Left ventricle myocardium superior (tissue), 1 donor: ENCODE data around the gene CALML5. TPM values are rescaled to one million over a fixed set of nuclear protein-coding genes. Genes with fewer than 3 reads are reported as not detected.

Source experiments
- ATAC-seq: fragments of 200-7000 bp; cut with Tn5 transposase; one replicate; pipeline ENCODE4 v1.9.1; 2020; ENCODE audit warnings: mild to moderate bottlenecking, moderate library complexity
- DNase-seq: peaks from one replicate; pipeline ENCODE4 v3.0.0-alpha.2; 2020
- intact Hi-C: fragments of 100-400 bp; cut with micrococcal nuclease; formaldehyde crosslinking; loops from one replicate; pipeline ENCODE4 v1.11.0; 2022
- total RNA-seq: library from RNA; stranded (reverse); fragmentation: NEBNext Ultra II Directional; extraction: Animal tissue kit (Norgen Biotek cat#: 25700); gene quantifications from one replicate; pipeline ENCODE4 v1.2.1, GENCODE V29; 2021
- donor health status: DM: no; HTN: yes; CAD: no; lungs with severe emphysema.

CALML5 gene
- total RNA-seq, 1 donor from 2014 or later = not detected

DNA sequence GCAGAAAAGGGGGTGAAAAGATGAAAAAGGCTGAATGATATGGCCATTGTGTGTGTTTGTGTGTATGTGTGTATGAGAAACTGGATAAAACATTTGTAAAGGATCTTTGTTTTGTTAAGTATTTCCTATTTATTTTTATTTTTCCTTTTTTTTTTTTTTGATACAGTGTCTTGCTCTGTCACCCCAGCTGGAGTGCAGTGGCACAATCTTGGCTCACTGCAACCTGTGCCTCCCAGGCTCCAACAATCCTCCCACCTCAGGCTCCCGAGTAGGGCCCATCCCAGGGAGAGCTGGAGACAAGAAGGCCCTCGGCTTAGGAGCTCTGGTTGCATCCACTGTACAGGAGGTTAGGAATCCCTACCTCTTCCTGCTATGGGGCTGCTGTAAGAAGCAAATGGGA lies 6.9 kb upstream of the CALML5 start:
- ATAC-seq (no peak), DNase-seq (no peak)
- intact Hi-C loops = no loop called here

GRCh38 chr10:5504146-5505072 lies 5.0 kb upstream of the CALML5 start:
- intact Hi-C loops = no loop called here
- no peak for ATAC-seq
- DNase-seq = no peak

DNA sequence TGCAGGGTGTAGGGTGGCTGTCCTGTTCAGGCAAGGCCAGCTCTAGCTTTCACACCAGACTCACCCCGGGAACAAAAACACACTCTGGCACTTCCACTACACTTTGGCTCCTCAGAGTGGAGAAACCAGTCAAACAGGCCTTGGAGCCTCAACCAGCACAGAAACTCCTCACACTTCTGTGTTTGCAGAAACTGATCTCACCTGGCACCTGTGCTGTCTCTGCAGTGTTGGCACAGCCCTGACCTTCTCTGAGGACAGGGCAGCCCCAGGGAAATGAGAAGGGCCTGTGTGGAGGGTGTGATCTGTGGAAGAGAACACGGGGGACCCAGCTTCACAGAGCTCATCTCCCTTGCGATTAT lies 4.1 kb upstream of the CALML5 start:
- DNase-seq (no peak), ATAC-seq (no peak)
- intact Hi-C loops = no loop called here

DNA sequence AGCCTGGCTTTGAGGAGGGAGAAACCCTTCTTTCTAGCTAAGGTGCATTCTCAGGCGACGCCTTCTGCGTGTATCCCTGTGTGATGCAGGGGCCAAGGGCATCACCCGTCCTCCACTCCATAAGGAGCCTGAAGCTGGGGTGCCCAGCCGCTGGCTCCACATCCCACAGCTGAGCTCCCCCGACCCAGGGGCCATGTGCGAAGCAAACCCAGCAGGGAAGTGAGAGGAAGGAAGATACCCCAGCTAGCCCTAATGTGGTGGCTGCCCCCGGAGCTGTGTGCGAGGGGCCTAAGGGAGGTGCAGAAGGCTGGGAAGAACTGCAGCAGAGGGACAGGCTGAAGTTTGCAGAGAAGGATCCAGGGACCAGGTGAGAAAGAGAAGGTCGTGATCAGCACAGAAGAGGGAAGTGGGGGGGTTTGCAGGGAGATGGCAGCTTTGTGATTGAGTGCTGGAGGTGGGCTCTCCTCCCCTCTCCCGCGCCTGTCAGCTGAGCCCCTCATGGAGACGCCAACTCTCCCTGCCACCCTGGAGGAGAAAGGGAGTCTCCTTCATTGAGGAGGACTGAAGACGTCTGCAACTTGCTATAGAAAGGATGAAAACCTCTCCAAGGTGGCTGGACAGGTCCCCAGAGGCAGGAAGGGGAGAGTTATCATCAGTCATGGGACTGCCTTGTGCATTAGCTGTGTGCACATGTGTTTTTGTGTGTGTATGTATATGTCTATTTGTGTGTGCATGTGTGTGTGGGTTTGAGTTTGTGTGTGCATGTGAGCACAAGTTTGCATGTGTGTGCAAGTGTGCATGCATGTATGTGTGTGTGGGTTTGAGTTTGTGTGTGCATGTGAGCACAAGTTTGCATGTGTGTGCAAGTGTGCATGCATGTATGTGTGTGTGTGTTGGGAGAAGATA lies 3.5 kb upstream of the CALML5 start:
- no peak for ATAC-seq
- no peak for DNase-seq
- intact Hi-C loops = no loop called here

- ATAC-seq (no peak), DNase-seq (no peak)
- intact Hi-C loops = no loop called here
Observed at GRCh38 chr10:5502061-5502521, 2.7 kb upstream of the CALML5 start.

DNA sequence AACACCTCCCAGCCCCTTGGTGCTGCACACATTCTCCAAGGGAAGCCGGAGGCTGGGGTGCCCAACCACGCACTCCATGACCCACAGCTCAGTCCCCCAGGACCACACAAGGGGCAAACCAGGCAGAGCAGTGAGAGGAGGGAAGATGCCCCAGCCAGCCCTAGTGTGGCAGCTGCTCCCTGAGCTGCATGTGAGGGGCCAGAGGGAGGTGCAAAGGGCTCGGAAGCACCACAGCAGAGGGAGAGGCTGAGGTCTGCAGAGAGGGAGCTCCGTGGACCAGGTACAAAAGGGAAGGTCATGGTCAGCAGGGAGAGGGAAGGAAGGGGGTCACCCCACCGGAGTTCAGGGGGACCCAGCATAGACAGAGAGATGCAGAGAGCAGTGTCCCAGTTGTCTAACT lies 1.5 kb upstream of the CALML5 start:
- intact Hi-C loops = no loop called here
- DNase-seq = no peak
- ATAC-seq = no peak

- intact Hi-C loops = no loop called here
- no peak for ATAC-seq
- no peak for DNase-seq
Observed at GRCh38 chr10:5500162-5500670, 846 bp upstream of the CALML5 start.

GRCh38 chr10:5498791-5499492 lies 428 bp downstream of the CALML5 start:
- ATAC-seq = no peak
- DNase-seq = no peak
- intact Hi-C loops = no loop called here

DNA sequence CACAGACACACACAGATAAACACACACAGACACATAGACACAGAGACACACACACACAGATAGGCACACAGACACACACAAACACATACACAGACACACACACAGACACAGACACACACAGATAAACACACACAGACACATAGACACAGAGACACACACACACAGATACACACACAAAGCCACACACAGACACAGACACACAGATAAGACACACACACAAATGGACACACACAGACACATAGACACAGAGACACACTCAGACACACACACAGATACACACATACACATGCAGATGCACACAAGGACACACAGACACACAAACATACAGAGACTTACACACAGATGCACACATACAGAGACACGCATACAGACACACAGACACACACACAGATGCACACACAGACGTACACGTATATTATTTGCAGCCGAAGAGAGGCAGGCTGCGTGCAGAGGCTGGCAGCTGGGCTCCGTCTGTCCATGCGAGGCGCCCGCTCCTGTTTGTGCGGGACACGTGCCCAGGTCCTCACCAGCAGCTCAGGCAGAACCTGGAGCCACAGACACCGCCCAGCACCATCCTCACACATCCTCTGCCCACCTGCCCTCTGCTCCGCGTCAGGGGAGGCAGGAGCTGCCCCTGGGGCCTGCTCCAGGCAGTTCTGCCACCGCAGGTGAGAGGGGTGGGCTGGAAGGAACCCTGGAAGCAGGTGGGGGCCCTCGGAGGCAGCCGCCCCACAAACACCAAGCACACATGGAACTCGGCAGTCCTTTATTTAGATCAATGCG lies 1.2 kb downstream of the CALML5 start:
- DNase-seq (no peak), ATAC-seq (no peak)
- intact Hi-C loops = no loop called here

GRCh38 chr10:5497289-5497688 lies 2.1 kb downstream of the CALML5 start:
- DNase-seq (no peak), ATAC-seq (no peak)
- intact Hi-C loops = no loop called here

DNA sequence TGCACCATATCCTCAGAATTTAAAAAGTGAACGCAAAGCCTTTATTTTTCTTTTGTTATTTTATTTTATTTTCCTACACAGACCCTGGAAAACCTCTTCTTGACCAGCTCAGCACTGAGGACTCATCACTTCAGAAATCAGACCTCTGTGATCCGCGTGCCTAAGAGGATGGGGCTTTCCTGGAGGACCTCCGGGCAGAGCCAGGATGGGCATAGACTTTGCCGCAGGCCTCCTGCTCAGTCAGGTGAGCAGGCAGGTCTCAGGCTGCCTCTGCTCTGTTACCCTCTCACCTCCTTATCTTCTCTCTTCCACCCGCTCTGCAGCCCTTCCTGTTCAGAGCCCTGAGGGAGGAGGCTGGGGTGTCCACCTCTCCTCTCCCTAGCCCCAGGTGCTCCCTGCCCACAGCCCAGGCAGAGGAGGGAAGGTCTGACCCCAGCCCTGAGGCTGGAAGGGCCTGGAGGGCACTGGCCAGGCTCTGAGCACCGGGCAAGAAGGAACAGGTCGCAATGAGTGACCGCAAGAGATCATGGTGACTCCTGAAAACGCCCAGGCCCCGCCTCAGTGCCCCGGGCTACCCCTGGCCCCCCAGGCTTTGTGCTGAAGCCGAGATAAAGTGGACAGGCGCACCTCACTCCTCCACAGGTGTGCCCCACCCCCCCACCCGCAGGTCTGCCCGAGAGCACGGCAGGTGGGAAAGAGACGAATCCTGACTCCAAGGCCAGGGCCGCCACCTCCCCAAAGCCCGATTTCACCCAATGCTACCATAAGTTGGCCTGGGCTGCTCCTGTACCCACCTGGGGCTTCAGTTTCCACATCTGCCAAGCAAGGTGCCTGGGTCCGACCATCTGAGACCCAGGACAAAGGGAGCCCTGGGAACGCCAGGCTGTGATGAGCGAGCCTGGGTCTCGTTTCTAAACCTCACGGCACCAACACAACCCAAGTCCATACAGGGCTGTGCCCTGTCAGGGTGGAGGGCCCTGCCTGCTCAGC lies 2.8 kb downstream of the CALML5 start:
- ATAC-seq (no peak), DNase-seq (no peak)
- intact Hi-C loops = no loop called here

DNA sequence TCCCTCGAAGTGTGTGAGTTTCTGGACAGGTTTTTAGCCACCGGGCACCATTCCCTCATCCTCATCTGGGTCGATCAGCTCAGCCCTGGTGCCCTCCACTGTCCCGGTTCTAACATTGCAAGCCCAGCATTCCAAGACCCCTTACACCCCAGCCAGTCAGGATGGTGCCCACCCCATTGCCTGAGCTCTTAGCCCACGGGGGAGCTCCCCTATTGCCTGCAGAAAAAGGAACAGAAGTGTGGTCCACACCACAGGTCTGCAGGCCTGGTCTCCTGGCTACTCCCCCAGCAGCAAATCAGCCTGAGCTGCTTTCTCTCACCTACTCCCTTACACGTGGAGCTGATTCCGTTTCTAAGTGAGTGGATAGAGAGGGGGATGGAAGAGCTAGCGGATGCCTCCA lies 4.8 kb downstream of the CALML5 start:
- intact Hi-C loops = no loop called here
- no peak for DNase-seq
- ATAC-seq = no peak

- intact Hi-C loops = no loop called here
- ATAC-seq (no peak), DNase-seq (no peak)
Observed at GRCh38 chr10:5493691-5494090, 5.7 kb downstream of the CALML5 start.

DNA sequence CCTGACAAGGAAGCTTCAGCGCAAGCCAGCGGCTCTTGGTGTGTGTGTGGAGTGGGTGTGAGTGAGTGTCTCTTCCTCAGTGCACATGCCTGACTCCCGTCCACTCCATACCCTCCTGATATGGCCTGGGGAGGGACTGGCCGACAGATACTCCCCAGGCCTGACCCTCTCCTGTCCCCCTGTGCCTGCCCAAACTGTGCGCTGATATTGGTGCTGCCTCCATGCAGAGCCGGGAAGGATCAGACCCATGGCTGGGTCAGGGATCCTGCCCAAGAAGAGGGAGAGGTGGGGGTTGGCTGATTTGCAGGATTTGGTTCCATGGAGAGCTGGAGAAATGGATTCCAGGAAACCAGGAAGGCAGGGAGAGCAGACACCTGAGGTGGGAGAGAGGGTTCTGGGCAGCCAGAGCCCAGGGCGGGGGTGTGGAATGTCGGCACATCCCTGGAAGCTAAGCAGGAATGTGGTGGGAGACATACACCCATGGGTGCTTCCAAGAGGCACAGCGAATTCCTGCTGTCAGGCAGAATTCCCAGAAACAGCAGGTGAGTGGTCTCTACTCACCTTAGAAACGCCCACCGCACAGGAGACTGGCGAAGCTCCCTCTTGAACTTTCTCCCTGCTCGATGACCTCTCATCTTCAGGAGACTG lies 6.3 kb downstream of the CALML5 start:
- ATAC-seq (no peak), DNase-seq (no peak)
- intact Hi-C loops = no loop called here

DNA sequence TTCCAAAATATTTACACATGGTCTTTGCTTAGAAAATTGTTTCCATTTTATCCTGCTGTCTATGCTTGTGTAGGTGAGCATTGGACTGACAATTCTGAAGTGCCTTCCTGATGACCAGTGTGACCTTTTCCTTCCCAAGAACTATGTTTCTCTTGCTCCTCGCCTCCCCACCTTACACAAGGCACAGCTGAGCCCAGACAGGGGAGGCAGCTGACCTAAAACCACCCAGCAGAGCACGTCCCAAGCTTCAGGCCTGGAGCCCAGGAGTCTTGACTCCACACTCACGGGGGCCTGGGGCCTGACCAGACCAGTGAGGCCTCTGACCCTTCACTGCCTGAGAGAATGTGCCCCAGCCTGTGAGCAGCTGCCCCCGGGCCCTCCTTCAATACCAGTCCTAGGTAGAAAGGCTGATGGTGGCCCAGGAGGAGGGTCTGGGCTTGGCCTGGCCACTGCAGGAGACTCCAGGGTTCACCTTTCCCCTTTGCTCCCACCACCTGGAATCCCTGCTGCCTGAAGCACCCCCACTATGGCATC lies 7.0 kb downstream of the CALML5 start:
- ATAC-seq (no peak), DNase-seq (no peak)
- intact Hi-C loops = no loop called here

DNA sequence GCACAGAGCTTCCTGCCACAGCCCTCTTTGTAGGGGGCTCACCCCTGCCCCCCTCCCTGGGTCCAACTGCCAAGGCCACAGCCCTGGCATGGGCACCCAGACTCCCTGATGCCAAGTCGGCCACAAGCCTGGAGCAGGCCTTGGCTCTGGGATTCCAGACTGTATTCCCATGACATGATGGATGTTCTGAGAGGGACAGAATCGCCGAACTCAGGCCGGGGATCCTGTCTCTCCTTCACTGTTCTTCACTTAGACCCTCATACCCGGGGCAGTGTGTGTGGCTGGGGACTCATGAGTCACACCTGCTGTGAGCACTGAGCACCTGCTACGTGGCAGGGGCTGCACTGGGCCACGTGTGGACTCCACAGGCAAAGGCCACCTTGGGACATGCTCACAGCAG lies 7.9 kb downstream of the CALML5 start:
- DNase-seq = no peak
- intact Hi-C loops = no loop called here
- no peak for ATAC-seq
